Measurements from ENCODE around the gene QRICH2. TPM values are rescaled to one million over a fixed set of nuclear protein-coding genes. Genes with fewer than 3 reads are reported as not detected.

The QRICH2 gene
- total and polyA plus RNA-seq, 9 of the 15 experiments (the other 6 are each of a cell fraction or from before 2014, with no cell fraction given): 0.03 to 1.6 (median 0.81) TPM

DNA sequence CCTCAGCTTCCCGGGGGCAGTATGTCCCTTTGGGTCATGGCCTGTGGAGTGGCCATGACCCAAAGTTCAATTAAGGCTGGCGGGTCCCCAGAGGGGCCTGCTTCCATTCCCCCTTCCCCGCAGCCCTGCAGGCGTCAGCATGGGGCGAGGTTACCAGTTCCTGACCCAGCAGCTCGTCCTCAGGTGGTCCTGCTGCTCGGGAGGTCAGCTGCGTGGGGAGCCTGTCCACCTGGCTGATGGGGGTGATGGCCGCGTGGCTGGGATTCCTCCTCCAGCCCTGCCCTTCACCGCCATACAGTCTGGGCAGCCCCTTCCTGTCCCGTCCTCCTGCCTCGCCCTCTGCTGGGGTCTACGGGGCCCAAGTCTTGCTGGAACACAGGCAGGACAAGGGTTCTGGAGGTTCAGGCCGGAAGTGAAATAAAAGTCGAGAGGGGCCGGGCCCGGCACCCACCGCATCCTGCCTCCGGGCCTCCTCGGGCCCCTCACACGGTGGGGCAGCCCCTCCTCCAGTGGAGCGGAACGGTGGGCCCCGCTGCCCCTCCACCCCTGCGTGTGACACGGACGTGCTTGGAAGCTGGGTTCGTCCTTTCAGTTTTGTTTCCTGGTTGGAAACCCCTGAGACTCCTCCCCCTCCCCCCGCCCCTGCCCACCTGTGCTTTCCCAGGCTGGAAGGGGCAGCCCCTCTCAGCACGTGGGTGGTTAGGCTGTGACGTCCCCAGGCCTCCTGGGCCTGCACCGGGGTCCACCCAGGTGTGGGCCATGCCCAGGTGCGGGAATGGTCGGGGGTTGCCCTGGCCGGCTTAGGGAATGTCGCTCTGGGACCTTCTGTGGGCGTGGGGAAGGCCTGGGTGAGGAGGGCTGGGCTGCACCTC, 36.2 kb downstream of the QRICH2 start (continued):
- no peak for TF ChIP-seq ZFP91 (CRISPR knock-in tag; IDR thresholded peaks at IDR 0.05)
- no peak for TF ChIP-seq ZBTB43 (CRISPR knock-in tag; IDR thresholded peaks at IDR 0.05)
- TF ChIP-seq FOS (IDR thresholded peaks at IDR 0.05; ENCODE audit: extremely low read depth, insufficient read length): no peak
- TF ChIP-seq ILF3 (IDR thresholded peaks at IDR 0.05; ENCODE audit: borderline replicate concordance): peak; percentile 40; the same call in 1 of the 2 replicates
- no peak for TF ChIP-seq SRSF1 (IDR thresholded peaks at IDR 0.05; ENCODE audit: low read depth, low read length)
- no peak for TF ChIP-seq SOX6 (IDR thresholded peaks at IDR 0.05)
- TF ChIP-seq FOXP4 (CRISPR knock-in tag; IDR thresholded peaks at IDR 0.05; ENCODE audit: borderline replicate concordance): 0 out of 2 replicates have a peak, but pooled peaks have one; percentile 31
- no peak for TF ChIP-seq GTF2A2 (tag; IDR thresholded peaks at IDR 0.05)
- TF ChIP-seq ZBTB26 (CRISPR knock-in tag; IDR thresholded peaks at IDR 0.05): no peak
- TF ChIP-seq HDAC1 (IDR thresholded peaks at IDR 0.05): no peak
- peak; percentile 88 for TF ChIP-seq THRB (CRISPR knock-in tag; conservative IDR thresholded peaks at IDR 0.05)
- peak; percentile 50 for TF ChIP-seq FIP1L1 (IDR thresholded peaks at IDR 0.05; ENCODE audit: low read depth, low read length, poor library complexity, severe bottlenecking)
- peak; percentile 2; the same call in 1 of the 2 replicates for TF ChIP-seq SAFB (IDR thresholded peaks at IDR 0.05; ENCODE audit: borderline replicate concordance, low read depth, low read length)
- TF ChIP-seq RBM15 (IDR thresholded peaks at IDR 0.05; ENCODE audit: insufficient read depth, low read length): no peak
- no peak for TF ChIP-seq STAT6 (CRISPR knock-in tag; IDR thresholded peaks at IDR 0.05)

Measured in K562 (cell line).